GM19452 (cell line): ENCODE results near the gene FAM53B.
"Not testable (repeated sequence)": the region's sequence is repeated elsewhere in the genome, so short reads cannot be mapped to it uniquely, and the experiment has no call there.

Experiments
- ATAC-seq: cut with Tn5 transposase; IDR thresholded peaks from one replicate; pipeline ENCODE4 v1.9.1; 2021; ENCODE audit not compliant: unreplicated experiment

FAM53B gene, protein sequence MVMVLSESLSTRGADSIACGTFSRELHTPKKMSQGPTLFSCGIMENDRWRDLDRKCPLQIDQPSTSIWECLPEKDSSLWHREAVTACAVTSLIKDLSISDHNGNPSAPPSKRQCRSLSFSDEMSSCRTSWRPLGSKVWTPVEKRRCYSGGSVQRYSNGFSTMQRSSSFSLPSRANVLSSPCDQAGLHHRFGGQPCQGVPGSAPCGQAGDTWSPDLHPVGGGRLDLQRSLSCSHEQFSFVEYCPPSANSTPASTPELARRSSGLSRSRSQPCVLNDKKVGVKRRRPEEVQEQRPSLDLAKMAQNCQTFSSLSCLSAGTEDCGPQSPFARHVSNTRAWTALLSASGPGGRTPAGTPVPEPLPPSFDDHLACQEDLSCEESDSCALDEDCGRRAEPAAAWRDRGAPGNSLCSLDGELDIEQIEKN

DNA sequence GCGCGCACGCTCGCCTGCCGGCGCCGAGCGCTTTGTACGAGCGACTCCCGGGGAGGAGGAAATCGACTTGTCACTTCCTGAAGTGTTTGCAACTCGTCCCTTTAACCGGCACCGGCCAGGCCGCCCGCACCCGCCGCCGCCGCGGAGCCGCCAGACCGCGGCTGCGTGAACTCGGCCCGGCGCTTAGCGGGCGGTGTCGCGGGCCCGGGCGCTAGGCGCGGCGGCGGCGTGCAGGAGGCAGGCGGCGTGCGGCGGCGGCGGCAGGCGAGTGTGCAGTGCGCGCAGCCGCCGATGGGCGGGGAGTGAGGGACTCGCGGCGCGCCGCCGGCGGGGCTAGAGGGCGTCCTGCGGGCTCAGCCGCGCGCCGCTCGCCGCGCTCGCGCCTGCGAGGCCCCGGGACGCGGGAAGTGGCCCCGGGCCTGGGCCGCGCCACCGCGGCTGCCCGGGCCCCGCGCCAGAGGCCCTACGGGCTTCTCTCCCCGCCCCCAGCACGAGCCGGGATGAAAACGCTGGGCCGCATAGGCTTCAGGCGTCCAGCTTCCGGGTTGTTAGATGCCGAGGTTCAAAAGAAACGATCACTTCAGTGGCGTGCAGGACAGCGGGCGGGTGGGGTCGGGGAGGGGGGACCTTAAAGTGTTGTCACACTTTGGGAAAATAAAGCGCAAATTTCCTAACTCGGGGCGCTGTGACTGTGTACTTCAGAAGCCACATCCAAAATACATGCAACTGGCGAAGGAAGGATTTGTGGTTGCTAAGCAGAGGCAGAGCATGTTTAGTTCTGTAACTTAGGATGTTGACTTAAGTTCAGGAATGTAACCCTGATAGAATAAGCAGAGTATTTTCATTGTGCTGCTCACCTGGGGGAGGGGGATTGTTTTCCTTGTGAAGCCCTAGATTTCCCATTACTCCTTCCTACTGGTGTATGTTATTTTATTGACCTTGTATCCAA lies at the start of gene FAM53B:
Gene FAM53B (minus strand): TSS at position 277 of the 949 bp plus-strand sequence. CDS start 37,665 bp downstream, outside the sequence.
- ATAC-seq, result peak; percentile 70

DNA sequence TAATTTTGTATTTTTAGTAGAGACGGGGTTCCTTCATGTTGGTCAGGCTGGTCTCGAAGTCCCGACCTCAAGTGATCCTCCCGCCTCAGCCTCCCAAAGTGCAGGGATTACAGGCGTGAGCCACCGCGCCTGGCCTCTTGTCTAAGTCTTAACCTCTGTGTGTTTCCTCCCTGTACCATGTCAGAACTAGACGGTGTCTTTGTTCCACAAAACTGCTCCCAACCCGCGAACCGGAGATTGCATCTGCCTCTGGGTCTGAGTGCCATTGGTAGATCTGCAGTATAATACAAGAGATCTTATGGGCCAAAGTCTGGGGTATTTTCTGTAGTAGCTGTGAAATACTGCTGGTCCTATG lies 48.8 kb upstream of the FAM53B start:
- ATAC-seq, result no peak

DNA sequence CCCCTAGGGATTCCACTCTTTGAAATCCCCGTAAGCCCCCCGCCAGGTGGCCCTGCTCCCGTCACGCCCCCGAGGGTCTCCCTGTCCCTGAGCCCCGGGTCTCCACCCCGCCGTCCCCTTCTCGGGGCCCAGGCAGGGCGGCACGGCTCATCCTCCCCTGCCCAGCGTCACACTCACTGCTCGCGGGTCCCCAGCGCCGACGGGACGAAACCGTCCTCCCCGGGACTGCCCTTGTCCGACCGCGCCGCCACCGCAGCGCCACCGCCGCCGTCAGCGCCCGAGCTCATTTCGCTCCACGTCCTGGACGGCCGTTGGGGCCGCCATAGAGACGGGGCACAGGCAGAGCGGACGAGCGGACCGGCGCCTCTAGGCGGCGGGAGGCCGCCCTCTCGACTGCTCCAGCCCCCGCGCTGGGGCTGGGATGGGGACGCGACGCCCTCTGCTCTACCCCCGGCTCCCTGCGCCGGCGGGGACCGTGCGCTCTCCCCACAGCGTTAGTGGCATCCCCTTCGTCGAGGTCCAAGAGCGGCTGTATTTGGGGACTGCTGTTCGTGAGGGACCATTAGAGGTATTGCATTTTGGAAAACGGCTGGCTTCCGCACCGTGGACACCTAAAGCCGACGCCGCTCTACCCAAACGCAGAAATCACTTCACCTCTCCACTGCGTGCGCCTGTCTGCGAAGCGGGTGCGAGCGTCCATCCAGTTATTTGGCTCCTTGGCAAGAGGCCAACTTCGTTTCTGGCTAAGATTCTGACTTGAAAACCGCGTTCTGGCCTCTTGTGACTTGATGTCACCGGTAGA lies 47.6 kb upstream of the FAM53B start, which contains the start of gene EEF1AKMT2:
Gene EEF1AKMT2 (minus strand): TSS at position 341 of the 802 bp plus-strand sequence. CDS start 54 bp downstream, at position 287.
- ATAC-seq, result peak; percentile 91

DNA sequence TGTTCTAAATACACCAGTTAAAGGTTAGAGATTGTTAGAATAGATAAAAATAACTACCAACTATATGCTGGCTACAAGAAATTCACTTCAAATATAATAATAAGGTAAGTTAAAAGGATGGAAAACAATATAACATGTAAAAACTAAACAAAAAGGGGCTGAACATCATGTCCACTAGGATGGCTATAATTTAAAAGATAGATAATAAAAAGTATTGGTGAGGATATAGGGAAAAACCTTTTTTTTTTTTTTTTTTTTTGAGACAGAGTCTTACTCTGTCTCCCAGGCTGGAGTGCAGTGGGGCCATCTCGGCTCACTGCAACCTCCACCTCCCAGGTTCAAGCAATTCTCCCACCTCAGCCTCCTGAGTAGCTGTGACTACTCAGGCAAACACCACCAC lies 38.7 kb upstream of the FAM53B start:
- ATAC-seq, result not testable (repeated sequence)

DNA sequence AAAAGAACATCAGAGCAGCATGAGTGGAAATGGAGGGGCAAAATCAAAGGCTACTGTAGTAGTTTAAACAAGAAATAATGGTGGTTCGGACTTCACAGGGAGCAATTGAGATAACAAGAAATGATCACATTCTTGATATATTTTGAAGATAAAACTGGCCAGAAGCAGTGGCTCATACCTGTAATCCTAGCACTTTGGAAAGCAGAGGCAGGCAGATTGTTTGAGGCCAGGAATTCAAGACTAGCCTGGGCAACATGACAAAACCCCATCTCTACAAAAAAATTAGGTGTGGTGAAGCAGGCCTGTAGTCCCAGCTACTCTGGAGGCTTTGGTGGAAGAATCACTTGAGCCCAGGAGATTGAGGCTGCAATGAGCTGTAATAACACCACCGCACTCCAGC lies 24.6 kb upstream of the FAM53B start:
- ATAC-seq, result no peak

DNA sequence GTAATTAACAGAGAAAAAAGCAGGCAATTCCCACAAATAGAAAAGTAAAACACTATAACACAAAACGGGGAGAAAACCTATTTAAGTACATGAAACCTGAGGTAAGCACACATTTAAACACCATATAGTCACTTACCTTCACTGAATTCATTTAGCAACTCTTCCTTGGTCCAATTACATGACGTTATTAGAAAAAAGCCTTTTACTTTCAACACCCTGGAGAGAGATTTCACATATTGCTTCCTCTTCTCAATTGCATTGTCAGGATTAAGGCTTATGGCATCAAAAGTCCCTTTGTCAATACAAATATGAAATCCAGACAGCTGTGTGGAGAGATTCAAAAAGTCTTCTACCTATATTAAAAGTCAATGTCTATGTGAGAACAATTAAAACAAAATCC lies 21.1 kb upstream of the FAM53B start:
- ATAC-seq, result no peak

DNA sequence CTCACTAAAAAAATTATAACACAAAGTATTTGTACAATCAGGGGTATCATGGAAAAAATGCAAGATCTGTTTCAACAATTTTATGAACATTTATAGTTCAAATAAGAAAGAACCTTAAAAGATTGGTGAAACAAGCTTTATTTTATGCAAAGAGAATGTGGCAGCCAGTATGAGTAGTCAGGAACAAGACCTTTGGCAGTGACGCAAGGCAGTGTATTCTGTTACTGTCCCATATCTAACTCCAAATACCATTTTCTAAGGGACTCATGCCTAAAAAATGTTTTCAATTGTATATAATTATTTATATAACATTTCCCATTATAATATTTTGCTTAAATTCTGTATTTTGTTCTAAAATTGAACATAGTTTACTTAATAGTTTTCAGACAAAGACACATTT lies 19.1 kb upstream of the FAM53B start:
- ATAC-seq, result no peak

DNA sequence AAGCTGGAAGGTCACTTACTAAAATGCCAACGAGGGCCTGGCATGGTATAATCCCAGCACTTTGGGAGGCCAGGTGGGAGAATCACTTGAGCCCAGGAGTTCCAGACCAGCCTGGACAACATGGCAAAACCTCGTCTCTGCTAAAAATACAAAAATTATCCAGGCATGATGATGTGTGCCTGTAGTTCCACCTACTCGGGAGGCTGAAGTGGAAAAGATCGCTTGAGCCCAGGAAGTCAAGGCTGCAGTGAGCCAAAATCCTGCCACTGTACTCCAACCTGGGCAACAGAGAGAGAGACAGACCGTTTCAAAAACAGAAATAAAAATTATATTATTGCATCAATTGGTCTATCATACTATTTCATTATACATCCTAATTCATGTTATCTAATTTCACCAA lies 18.1 kb upstream of the FAM53B start:
- ATAC-seq, result no peak

DNA sequence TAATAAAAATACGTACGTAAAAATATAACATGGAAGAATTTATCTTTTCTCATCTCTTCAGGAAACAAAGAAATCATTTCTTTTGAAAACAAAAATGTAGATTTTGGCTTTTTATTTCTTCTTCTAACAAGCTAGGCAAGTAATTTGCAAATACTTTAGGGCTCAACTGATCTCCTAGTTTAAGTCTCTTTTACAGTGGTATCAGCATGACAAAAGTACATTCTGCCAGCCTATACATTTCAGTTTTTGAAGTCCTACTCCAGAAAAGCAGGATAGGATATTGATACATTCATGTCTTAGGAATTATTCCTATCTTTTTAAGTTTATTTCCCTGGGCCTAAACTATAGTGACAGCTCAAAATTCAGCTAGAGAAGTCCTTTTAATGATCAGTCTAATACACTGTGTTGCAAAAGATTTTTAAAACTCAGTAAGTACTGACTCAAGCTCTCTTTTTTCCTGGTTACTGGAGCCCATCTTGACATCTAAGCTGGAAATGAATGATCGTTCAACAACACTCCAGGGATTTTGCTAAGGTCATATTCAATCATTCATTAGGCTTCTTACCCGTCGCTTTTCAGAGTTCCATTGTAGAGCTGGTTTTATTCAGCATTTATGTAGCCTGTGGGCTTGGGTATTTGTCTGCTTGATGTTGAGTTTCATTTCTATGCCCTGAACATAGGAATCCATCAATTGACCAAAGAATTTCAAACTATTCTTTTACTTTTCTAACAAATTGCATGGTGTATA lies 12.2 kb upstream of the FAM53B start:
- no peak for ATAC-seq

DNA sequence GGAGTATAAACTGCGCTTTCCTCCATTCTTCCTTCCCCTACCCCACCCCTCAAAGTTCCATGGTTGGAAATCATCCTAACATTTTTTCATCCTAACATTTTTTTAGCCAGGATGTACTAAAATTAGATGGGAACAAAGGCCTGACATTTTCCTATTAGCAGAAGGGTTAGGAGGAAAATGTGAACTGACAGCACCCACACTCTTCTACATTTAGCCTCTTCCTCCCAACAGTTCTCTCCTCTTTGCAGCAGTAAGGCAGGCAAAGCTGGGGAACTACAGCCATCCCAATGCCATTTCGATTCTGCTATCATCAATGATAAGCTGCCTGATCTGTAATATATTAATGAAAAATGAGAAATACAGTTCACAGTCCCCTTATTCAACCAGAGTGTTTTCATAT lies 11.4 kb upstream of the FAM53B start:
- ATAC-seq, result no peak

DNA sequence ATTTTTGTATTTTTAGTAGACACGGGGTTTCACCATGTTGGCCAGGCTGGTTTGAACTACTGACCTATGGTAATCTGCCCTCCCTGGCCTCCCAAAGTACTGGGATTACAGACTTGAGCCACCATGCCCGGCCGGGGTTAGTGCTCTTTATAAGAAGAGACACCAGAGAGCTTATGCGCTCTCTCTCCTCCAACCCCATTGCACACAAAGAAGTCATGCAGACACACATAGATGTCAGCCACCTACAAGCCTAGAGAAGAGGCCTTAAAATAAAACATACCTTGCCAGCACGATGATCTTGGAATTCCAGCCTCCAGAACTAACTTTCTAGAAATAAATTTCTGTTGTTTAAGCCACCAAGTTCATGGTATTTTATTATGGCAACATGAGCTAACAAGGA lies 10.0 kb upstream of the FAM53B start:
- ATAC-seq, result no peak

DNA sequence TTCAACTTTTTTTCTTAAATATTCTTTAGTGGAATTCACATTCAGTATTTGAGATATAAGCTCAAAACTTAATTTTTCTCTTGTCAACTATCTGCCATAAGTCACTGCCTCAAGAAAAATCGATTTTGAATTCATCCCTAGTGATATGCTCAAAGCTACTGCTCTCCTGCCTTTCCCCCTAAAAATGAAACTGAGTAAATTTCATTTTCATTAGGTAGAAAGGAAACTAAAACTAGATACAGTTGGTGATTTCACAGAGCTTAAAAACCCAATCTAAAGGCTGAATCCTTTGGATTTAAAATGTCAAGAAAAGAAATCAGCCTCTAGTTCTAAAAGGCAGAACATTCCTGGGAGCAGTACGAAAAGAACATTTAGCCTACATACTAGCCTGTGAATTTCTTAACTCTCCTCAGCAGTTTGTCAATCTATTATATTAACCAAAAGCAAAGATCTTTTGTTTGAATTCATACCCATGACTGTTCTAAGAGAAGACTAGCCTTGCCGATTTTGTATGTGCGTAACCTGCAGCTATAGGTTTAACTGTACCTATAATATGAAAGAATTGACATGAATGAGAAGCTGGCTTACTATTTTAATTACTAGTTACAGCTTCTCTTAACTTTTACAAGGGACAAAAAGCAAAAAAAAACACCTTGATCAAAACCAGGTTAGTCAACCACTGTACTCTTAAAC lies 4.9 kb upstream of the FAM53B start:
- no peak for ATAC-seq

DNA sequence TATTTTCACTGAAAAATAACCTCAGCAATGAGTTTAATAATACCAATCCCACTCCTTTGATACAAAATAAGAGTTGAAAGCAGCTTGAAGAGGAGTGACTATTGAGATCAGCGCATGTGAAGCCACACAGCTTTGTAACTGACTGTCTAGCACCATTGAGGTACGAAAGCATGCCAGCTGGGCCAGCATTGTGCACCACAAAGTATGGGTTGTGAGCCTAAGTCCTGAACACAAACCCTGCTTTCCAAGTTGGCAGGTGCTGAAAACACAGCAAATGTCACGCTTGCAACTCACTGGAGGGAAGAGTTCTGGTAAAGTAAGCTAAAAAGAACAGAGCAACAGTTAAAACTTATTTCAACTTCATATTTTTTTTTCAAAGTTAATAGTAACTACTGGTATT lies 4.0 kb upstream of the FAM53B start:
- no peak for ATAC-seq

DNA sequence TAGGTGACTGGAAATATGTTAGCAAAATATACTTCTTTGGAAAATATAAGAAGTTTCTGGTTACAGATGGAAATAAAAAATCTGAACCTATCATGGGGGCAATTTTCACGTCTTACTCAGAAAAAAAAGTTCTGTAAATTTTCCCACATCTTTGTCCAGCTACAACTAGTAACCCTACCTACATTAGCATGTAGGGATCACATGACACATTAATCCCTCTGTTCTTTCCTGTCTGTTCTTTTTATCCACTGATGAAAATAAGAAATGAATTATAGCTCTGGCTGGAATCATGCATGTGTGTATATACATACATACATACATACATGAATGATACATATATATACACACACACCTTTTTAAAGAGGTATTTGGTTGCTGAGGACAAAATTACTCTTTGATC lies 3.6 kb upstream of the FAM53B start:
- no peak for ATAC-seq

DNA sequence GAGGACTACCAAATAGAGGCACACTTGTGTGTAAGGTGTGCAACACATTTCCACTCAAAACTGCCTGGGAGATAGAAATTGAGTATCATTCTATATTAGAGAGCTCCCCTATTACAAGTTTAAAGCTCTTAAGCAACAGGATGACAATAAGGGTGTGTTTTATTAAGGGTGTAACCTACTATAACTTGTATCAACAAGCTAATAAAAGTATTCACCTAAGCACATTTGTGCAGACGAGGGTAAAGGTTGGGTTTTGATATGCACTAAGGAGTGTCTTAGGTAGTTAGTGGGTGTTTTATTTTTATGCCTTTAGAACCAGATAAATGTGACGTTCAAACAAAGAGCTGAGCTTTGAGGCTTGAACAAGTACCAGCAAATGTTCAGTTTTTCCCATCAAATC lies 2.8 kb upstream of the FAM53B start:
- no peak for ATAC-seq

DNA sequence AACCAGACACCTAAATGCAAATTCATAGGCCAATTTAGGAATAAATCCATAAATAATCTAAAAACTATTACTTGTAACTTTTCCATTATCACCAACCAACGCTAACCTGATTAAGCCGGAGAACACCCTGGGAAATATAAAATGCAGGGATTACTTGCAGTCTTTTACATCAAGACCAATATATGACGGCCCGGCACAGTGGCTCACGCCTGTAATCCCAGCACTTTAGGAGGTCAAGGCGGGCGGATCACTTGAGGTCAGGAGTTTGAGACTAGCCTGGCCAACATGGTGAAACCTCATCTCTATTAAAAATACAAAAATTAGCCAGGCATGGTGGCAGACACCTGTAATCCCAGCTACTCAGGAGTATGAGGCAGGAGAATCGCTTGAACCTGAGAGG lies 2.3 kb upstream of the FAM53B start:
- ATAC-seq, result not testable (repeated sequence)

DNA sequence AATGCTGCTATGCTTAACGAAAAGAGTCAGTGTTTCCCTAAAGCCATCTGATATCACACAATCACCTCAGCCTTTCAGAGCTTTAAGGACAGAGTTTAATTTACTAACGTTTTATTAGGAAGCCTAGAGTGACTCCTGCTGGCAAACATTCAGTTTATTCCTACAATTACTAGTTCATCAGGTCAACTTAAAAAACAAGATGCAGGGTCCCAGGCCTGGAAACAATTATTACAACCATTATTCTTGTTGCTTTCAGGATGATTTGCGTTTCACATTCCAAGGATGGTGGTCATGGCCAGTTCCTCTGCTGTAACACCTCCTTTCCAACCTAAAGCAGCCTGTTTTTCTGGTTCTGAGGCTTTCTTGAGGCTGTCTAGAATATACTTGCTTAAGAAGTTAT lies 1.5 kb upstream of the FAM53B start:
- ATAC-seq, result no peak

DNA sequence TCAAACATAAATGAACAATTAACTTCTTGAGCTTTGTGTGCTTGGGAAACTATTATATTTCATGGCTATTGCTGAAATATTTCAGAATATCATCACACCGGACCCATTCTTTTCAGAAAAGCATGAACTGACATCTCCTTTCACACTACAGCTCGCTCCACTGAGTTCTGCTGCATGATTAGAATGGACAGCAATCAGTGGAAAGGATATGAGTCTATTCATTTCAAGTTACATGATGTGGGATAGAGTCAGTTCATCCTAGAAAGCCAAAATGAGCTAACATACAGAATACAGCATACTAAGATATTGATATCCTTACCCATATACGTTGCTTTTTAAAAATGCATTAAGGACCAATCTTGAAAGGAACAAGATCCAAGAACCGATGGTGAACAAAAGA lies 1.1 kb upstream of the FAM53B start:
- no peak for ATAC-seq

DNA sequence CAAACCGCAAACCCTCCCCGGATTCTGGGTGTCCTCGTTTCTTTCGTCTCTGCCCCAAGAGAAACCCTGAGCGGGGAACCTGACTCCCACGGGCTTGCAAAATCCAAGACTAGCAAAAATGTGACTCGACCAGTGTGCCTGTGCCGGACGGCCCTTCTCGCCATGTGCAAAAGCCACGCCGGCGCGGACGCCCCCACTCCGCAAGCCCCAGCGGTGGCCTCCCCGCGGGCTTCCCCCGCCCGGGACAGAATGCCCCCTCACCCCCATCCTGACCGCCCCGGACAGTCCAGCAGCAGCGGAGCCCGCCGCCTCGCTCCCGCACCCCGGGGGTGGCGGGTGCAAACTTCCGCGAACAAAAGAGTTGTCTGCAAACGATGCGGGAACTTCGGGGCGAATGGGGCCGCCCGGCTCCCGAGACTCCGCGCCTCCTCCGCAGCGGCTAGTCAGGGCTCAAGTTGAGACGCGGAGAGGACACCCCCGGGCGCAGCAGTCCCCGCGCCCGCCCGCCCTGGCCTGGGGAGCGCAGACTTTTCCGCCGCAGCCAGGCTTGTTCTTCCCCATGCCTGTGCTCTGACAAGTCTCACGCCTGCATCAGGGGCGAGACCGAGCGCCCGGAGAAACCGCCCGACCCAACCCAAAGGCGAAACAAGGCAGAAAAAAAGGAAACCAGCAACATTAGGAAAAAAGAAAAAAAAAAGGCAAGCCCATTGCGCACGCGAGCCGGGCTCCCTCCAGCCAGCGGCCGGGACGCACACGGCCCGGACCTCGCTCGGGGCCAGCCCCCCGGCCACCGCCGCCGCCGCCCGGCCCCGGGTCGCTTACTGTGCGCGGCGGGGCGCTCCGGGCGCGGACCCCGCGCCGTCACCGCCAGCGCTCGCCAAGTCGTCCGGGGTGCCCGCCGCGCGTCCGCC lies 732 bp downstream of the FAM53B start:
- no peak for ATAC-seq
